ENCODE results near the gene GNPTG. TPM values are rescaled to one million over a fixed set of nuclear protein-coding genes. Genes with fewer than 3 reads are reported as not detected.

The GNPTG gene
- total RNA-seq, 1 donor = 69.1 TPM

GRCh38 chr16:1354815-1355540 is 3.2 kb downstream of the GNPTG start:
- Histone ChIP-seq H3K4me3 (ENCODE audit: insufficient read depth, low read length) (no peak overlapping the region), H4K20me1 (ENCODE audit: insufficient read depth, low read length) (peaks cover 24% of the 10 kb centered on the region), H3K27ac (ENCODE audit: low read depth, low read length) (no peak overlapping the region), H3K79me2 (ENCODE audit: insufficient read depth, low read length) (peaks cover 96% of the 10 kb centered on the region), H3K9me3 (ENCODE audit: low read depth, low read length) (no peaks in the 10 kb centered on the region), H3K27me3 (ENCODE audit: insufficient read depth, low read length) (no peaks in the 10 kb centered on the region), H3K36me3 (ENCODE audit: insufficient read depth, low read length) (peaks cover 9% of the 10 kb centered on the region), H2AFZ (ENCODE audit: low read length) (no peak overlapping the region), H3K4me1 (ENCODE audit: insufficient read depth, low read length) (peaks cover 15% of the 10 kb centered on the region), H3K4me2 (ENCODE audit: insufficient read depth, low read length) (no peak overlapping the region)
- no peak for DNase-seq (ENCODE audit: insufficient read length, low spot score, missing footprints)
- TF ChIP-seq CTCF (IDR thresholded peaks at IDR 0.05; ENCODE audit: extremely low read depth, low read depth, low read length) = no peak

GRCh38 chr16:1355591-1355990 is 3.9 kb downstream of the GNPTG start:
- no peak overlapping the region for H3K27ac ChIP-seq (ENCODE audit: low read depth, low read length)
- peaks cover 21% of the 10 kb centered on the region for H4K20me1 ChIP-seq (ENCODE audit: insufficient read depth, low read length)
- peaks cover 12% of the 10 kb centered on the region for H3K4me1 ChIP-seq (ENCODE audit: insufficient read depth, low read length)
- no peak for DNase-seq (ENCODE audit: insufficient read length, low spot score, missing footprints)
- no peak overlapping the region for H3K4me2 ChIP-seq (ENCODE audit: insufficient read depth, low read length)
- peaks cover 5% of the 10 kb centered on the region for H3K36me3 ChIP-seq (ENCODE audit: insufficient read depth, low read length)
- TF ChIP-seq CTCF (IDR thresholded peaks at IDR 0.05; ENCODE audit: extremely low read depth, low read depth, low read length) = no peak
- no peak overlapping the region for H3K4me3 ChIP-seq (ENCODE audit: insufficient read depth, low read length)
- no peak overlapping the region for H2AFZ ChIP-seq (ENCODE audit: low read length)
- no peaks in the 10 kb centered on the region for H3K27me3 ChIP-seq (ENCODE audit: insufficient read depth, low read length)
- no peaks in the 10 kb centered on the region for H3K9me3 ChIP-seq (ENCODE audit: low read depth, low read length)
- H3K79me2 ChIP-seq (ENCODE audit: insufficient read depth, low read length) = peaks cover 96% of the 10 kb centered on the region

GRCh38 chr16:1356061-1356900 is 4.5 kb downstream of the GNPTG start:
- Histone ChIP-seq H3K4me2 (ENCODE audit: insufficient read depth, low read length) (no peak overlapping the region), H3K9me3 (ENCODE audit: low read depth, low read length) (no peaks in the 10 kb centered on the region), H2AFZ (ENCODE audit: low read length) (no peak overlapping the region), H3K79me2 (ENCODE audit: insufficient read depth, low read length) (peaks cover 96% of the 10 kb centered on the region), H3K27me3 (ENCODE audit: insufficient read depth, low read length) (no peaks in the 10 kb centered on the region), H4K20me1 (ENCODE audit: insufficient read depth, low read length) (peaks cover 17% of the 10 kb centered on the region), H3K4me3 (ENCODE audit: insufficient read depth, low read length) (no peak overlapping the region), H3K27ac (ENCODE audit: low read depth, low read length) (no peak overlapping the region), H3K36me3 (ENCODE audit: insufficient read depth, low read length) (peaks cover 5% of the 10 kb centered on the region), H3K4me1 (ENCODE audit: insufficient read depth, low read length) (peaks cover 6% of the 10 kb centered on the region)
- DNase-seq (ENCODE audit: insufficient read length, low spot score, missing footprints) = no peak
- TF ChIP-seq CTCF (IDR thresholded peaks at IDR 0.05; ENCODE audit: extremely low read depth, low read depth, low read length) = no peak
